IMR-90 (cell line): ENCODE results near the gene KCNK5. TPM values are rescaled to one million over a fixed set of nuclear protein-coding genes. Genes with fewer than 3 reads are reported as not detected.

Experiments
- ATAC-seq: fragments of 200-7000 bp; cut with Tn5 transposase; 2 replicates; pipeline ENCODE4 v1.9.1; 2020; ENCODE audit warnings: low read depth, mild to moderate bottlenecking, moderate library complexity
- BruUV-seq: library from RNA; stranded (reverse); fragments of 400-500 nt; replicated peaks from 2 replicates; lab custom pipeline; 2021; lab: Mats Ljungman, UMichigan
- CTCF ChIA-PET: fragments of 300-600 bp; formaldehyde crosslinking; extraction: SDS; loops from one replicate; lab custom pipeline; 2021; ENCODE audit warnings: antibody characterized with exemption; lab: Yijun Ruan, JAX
- POLR2A ChIA-PET: fragments of 300-600 bp; sonication (Branson Sonifier 250); formaldehyde crosslinking; loops from one replicate; lab custom pipeline; 2022; ENCODE audit warnings: antibody characterized with exemption; ENCODE audit not compliant: unreplicated experiment; lab: Charles Lee
- DNase-seq: peaks from one replicate; pipeline ENCODE4 v3.0.0; 2013
- H2AFZ ChIP-seq: replicated peaks from 2 replicates; pipeline ENCODE3; 2013; ENCODE audit warnings: low read length, mild to moderate bottlenecking; ENCODE audit not compliant: poor library complexity
- H2AK5ac ChIP-seq: 2 replicates; pipeline ENCODE4 v1.6.1; 2013; ENCODE audit warnings: low read depth, low read length, inconsistent platforms
- H2AK9ac ChIP-seq: replicated peaks from 2 replicates; pipeline ENCODE3; 2013; ENCODE audit warnings: mild to moderate bottlenecking, low read depth, low read length, moderate library complexity; ENCODE audit not compliant: poor library complexity
- H2BK120ac ChIP-seq: 2 replicates; pipeline ENCODE4 v1.6.1; 2013; ENCODE audit warnings: low read depth, low read length, inconsistent platforms
- H2BK15ac ChIP-seq: 3 replicates; pipeline ENCODE4 v1.6.1; 2013; ENCODE audit warnings: low read depth, low read length, inconsistent platforms
- H2BK20ac ChIP-seq: 2 replicates; pipeline ENCODE4 v1.6.1; 2013; ENCODE audit warnings: low read depth, mild to moderate bottlenecking, inconsistent platforms, low read length, moderate library complexity
- H2BK5ac ChIP-seq: 2 replicates; pipeline ENCODE4 v1.6.1; 2013; ENCODE audit warnings: mild to moderate bottlenecking, low read depth, low read length, inconsistent platforms; ENCODE audit not compliant: poor library complexity, severe bottlenecking
- H3K14ac ChIP-seq: replicated peaks from 2 replicates; pipeline ENCODE4 v1.6.1; 2013; ENCODE audit warnings: low read depth, low read length, inconsistent platforms
- H3K18ac ChIP-seq: 2 replicates; pipeline ENCODE4 v1.6.1; 2013; ENCODE audit warnings: low read depth, low read length, control low read depth
- H3K23ac ChIP-seq: 2 replicates; pipeline ENCODE4 v1.6.1; 2013; ENCODE audit warnings: low read depth, low read length, inconsistent platforms
- H3K27ac ChIP-seq: 2 replicates; pipeline ENCODE4 v1.5.1; 2013; ENCODE audit warnings: mild to moderate bottlenecking, control low read depth, low read length; ENCODE audit not compliant: insufficient read depth
- H3K27me3 ChIP-seq: 2 replicates; pipeline ENCODE4 v1.6.1; 2013; ENCODE audit warnings: low read length; ENCODE audit not compliant: control insufficient read depth, insufficient read depth
- H3K36me3 ChIP-seq: 2 replicates; pipeline ENCODE4 v1.6.1; 2013; ENCODE audit warnings: low read length, mixed read lengths; ENCODE audit not compliant: control insufficient read depth, insufficient read depth
- H3K4ac ChIP-seq: 2 replicates; pipeline ENCODE4 v1.6.1; 2013; ENCODE audit warnings: low read depth, low read length, inconsistent platforms
- H3K4me1 ChIP-seq: 2 replicates; pipeline ENCODE4 v1.6.1; 2013; ENCODE audit warnings: low read length, mixed read lengths; ENCODE audit not compliant: control insufficient read depth, insufficient read depth
- H3K4me2 ChIP-seq: 2 replicates; pipeline ENCODE4 v1.6.1; 2013; ENCODE audit warnings: low read depth, mild to moderate bottlenecking, control low read depth, low read length, moderate library complexity
- H3K4me3 ChIP-seq: 2 replicates; pipeline ENCODE4 v1.5.1; 2013; ENCODE audit warnings: low read depth, mild to moderate bottlenecking, control low read depth, low read length, moderate library complexity; ENCODE audit not compliant: insufficient read depth
- H3K56ac ChIP-seq: 2 replicates; pipeline ENCODE4 v1.6.1; 2013; ENCODE audit warnings: low read length, inconsistent platforms; ENCODE audit not compliant: insufficient read depth; ENCODE audit errors: extremely low read depth
- H3K79me1 ChIP-seq, 2 experiments: 2 replicates each; pipeline ENCODE4 v1.6.1; 2013; ENCODE audit warnings: low read length in 2 of 2, inconsistent platforms in 1 of 2, low read depth in 1 of 2
- H3K9ac ChIP-seq: 2 replicates; pipeline ENCODE4 v1.6.1; 2013; ENCODE audit warnings: low read depth, low read length, control low read depth
- H3K9me1 ChIP-seq: 2 replicates; pipeline ENCODE4 v1.6.1; 2013; ENCODE audit warnings: low read length, inconsistent platforms; ENCODE audit not compliant: insufficient read depth
- H3K9me3 ChIP-seq: 2 replicates; pipeline ENCODE4 v1.6.1; 2013; ENCODE audit warnings: low read length; ENCODE audit not compliant: control insufficient read depth, insufficient read depth
- H4K20me1 ChIP-seq: 2 replicates; pipeline ENCODE4 v1.6.1; 2013; ENCODE audit warnings: low read length, inconsistent platforms; ENCODE audit not compliant: insufficient read depth
- H4K5ac ChIP-seq: 2 replicates; pipeline ENCODE4 v1.6.1; 2013; ENCODE audit warnings: mild to moderate bottlenecking, low read depth, low read length, control low read depth
- H4K8ac ChIP-seq, 2 experiments: 2 replicates each; pipeline ENCODE4 v1.6.1; 2013; ENCODE audit warnings: low read depth in 2 of 2, low read length in 2 of 2, control low read depth in 1 of 2, inconsistent platforms in 1 of 2
- H4K91ac ChIP-seq: 2 replicates; pipeline ENCODE4 v1.6.1; 2013; ENCODE audit warnings: low read depth, low read length, inconsistent platforms; ENCODE audit not compliant: insufficient read depth
- BHLHE40 ChIP-seq: fragments of 150-350 bp; IDR thresholded peaks from 2 replicates; pipeline ENCODE4 v1.6.1; 2016; ENCODE audit warnings: mild to moderate bottlenecking, low read depth, low read length
- FOS ChIP-seq: fragments of 150-350 bp; IDR thresholded peaks from 2 replicates; pipeline ENCODE4 v1.6.1; 2016; ENCODE audit warnings: low read depth, low read length
- MAFK ChIP-seq: IDR thresholded peaks from 2 replicates; pipeline ENCODE4 v1.6.1; 2012; ENCODE audit warnings: low read depth, low read length, improper control_type of control experiment
- MXI1 ChIP-seq: IDR thresholded peaks from 2 replicates; pipeline ENCODE4 v1.6.1; 2012; ENCODE audit warnings: low read depth, mild to moderate bottlenecking, low read length, moderate library complexity, borderline replicate concordance
- RCOR1 ChIP-seq: IDR thresholded peaks from 2 replicates; pipeline ENCODE4 v1.6.1; 2012; ENCODE audit warnings: mild to moderate bottlenecking, low read length, improper control_type of control experiment; ENCODE audit not compliant: insufficient replicate concordance
- RFX5 ChIP-seq: IDR thresholded peaks from 2 replicates; pipeline ENCODE4 v1.8.0; 2012; ENCODE audit warnings: low read depth, mild to moderate bottlenecking, low read length, moderate library complexity
- SMC3 ChIP-seq: fragments of 150-350 bp; IDR thresholded peaks from 2 replicates; pipeline ENCODE4 v1.6.1; 2016; ENCODE audit warnings: low read depth, mild to moderate bottlenecking, antibody characterized with exemption, low read length, moderate library complexity
- WGBS, 2 experiments: methylation state at CpG; one replicate each; pipeline versions ENCODE4 v1.1.5 to v1.1.7; 2013; ENCODE audit warnings: missing lambda C conversion rate in 2 of 2; ENCODE audit not compliant: insufficient read length in 1 of 2; ENCODE audit errors: extremely low coverage in 2 of 2; 5-methylcytosine and 5-hydroxymethylcytosine counted together
- dilution Hi-C: fragments of 300-500 bp; cut with HindIII; formaldehyde crosslinking; loops from one replicate; pipeline ENCODE4 v1.14.3; 2018; ENCODE audit warnings: low sequenced_read_pairs; ENCODE audit not compliant: unreplicated experiment
- in situ Hi-C: fragments of 300-500 bp; cut with MboI; formaldehyde crosslinking; loops from 3 replicates; pipeline ENCODE4 v1.14.3; 2019; ENCODE audit warnings: low sequenced_read_pairs, inconsistent platforms, mixed read lengths
- intact Hi-C: fragments of 100-400 bp; cut with micrococcal nuclease; formaldehyde crosslinking; loops from 2 replicates; pipeline ENCODE4 v1.10.0; 2022
- polyA plus RNA-seq, 3 experiments: library from polyadenylated mRNA; depleted of rRNA; stranded (reverse); fragments of >200 nt; gene quantifications; 2 replicates each; pipeline ENCODE4 v1.2.3, GENCODE V29; 2012; ENCODE audit warnings: low replicate concordance in 1 of 3
- total RNA-seq: library from RNA; depleted of rRNA; stranded (reverse); fragments of >200 nt; gene quantifications from 2 replicates; pipeline ENCODE4 v1.2.3, GENCODE V29; 2012
- TF ChIP-seq, protein P1 (sequence below): fragments of 150-350 bp; IDR thresholded peaks from 2 replicates; pipeline ENCODE4 v1.6.1; 2017; ENCODE audit warnings: mild to moderate bottlenecking, antibody characterized with exemption, low read length, low read depth
- TF ChIP-seq, protein P2 (sequence below): fragments of 150-350 bp; IDR thresholded peaks from 2 replicates; pipeline ENCODE4 v1.6.1; 2016; ENCODE audit warnings: low read depth, mild to moderate bottlenecking, low read length, moderate library complexity, borderline replicate concordance

The KCNK5 gene
- total and polyA plus RNA-seq, 2 of the 4 experiments (the other 2 are of a cell fraction), result not detected

DNA sequence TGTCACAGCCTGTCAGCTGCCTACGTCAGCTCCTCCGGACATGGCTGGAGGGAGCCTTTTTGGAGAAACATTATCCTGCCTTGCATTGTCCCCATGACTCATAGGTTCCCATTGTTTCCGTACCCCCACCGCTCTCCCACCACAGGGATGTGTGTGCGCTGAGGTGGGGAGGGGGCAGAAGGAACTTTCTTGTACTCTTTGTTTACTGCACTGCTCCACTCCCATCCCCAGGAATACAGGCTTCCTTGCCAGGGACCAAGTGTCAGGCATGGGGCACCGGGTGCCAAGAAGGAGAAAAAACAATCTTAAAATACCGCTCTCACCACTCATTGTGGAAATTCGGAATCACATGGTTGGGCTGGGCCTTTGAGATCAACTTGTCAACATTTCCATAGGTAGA lies 51.0 kb downstream of the KCNK5 start:
- no peak overlapping the region for H4K5ac ChIP-seq
- no peak overlapping the region for H2BK5ac ChIP-seq
- no peak overlapping the region for H2AK5ac ChIP-seq
- no peak overlapping the region for H3K23ac ChIP-seq
- no peaks in the 10 kb centered on the region for H3K36me3 ChIP-seq
- no peaks in the 10 kb centered on the region for H3K79me1 ChIP-seq
- POLR2A ChIA-PET, result no interaction called here
- ATAC-seq, result no peak
- no peaks in the 10 kb centered on the region for H3K9me1 ChIP-seq
- no peak overlapping the region for H3K18ac ChIP-seq
- BruUV-seq, result no TSS peak
- in situ Hi-C loops, result no loop called here
- no peak overlapping the region for H3K4me3 ChIP-seq
- H4K91ac ChIP-seq, result no peak overlapping the region
- H2BK15ac ChIP-seq, result no peak overlapping the region
- intact Hi-C loops, result no loop called here
- H3K27me3 ChIP-seq, result no peaks in the 10 kb centered on the region
- TF ChIP-seq MXI1 (no peak), BHLHE40 (no peak), MAFK (no peak), RFX5 (no peak), FOS (no peak), RCOR1 (no peak), SMC3 (no peak)
- TF ChIP-seq, protein P1, sequence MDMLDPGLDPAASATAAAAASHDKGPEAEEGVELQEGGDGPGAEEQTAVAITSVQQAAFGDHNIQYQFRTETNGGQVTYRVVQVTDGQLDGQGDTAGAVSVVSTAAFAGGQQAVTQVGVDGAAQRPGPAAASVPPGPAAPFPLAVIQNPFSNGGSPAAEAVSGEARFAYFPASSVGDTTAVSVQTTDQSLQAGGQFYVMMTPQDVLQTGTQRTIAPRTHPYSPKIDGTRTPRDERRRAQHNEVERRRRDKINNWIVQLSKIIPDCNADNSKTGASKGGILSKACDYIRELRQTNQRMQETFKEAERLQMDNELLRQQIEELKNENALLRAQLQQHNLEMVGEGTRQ, result no peak
- TF ChIP-seq, protein P2, sequence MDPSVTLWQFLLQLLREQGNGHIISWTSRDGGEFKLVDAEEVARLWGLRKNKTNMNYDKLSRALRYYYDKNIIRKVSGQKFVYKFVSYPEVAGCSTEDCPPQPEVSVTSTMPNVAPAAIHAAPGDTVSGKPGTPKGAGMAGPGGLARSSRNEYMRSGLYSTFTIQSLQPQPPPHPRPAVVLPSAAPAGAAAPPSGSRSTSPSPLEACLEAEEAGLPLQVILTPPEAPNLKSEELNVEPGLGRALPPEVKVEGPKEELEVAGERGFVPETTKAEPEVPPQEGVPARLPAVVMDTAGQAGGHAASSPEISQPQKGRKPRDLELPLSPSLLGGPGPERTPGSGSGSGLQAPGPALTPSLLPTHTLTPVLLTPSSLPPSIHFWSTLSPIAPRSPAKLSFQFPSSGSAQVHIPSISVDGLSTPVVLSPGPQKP, result no peak
- CTCF ChIA-PET, result no interaction called here
- no peaks in the 10 kb centered on the region for H3K9me3 ChIP-seq
- no peak overlapping the region for H3K4ac ChIP-seq
- H3K27ac ChIP-seq, result no peak overlapping the region
- dilution Hi-C loops, result no loop called here
- no CpG with 5 or more reads among the region's 8 CpGs for WGBS, 2 experiments
- H3K14ac ChIP-seq, result no peak overlapping the region
- no peak overlapping the region for H4K8ac ChIP-seq
- DNase-seq, result no peak
- H2BK120ac ChIP-seq, result no peak overlapping the region
- H4K20me1 ChIP-seq, result no peaks in the 10 kb centered on the region
- H3K56ac ChIP-seq, result no peak overlapping the region
- H3K4me1 ChIP-seq, result no peaks in the 10 kb centered on the region
- no peak overlapping the region for H3K4me2 ChIP-seq
- H2BK20ac ChIP-seq, result no peak overlapping the region
- H3K9ac ChIP-seq, result no peak overlapping the region
- no peak overlapping the region for H2AFZ ChIP-seq
- no peak overlapping the region for H2AK9ac ChIP-seq
